DND-41 (cell line): ENCODE data around the gene SLC30A7.
"Not testable (repeated sequence)": the region's sequence is repeated elsewhere in the genome, so short reads cannot be mapped to it uniquely, and the experiment has no call there.

Experiments used
- ATAC-seq: fragments of 200-7000 bp; cut with Tn5 transposase; 3 replicates; pipeline ENCODE4 v1.9.1; 2021; ENCODE audit warnings: low read depth; ENCODE audit not compliant: insufficient read depth
- DNase-seq: peaks from one replicate; pipeline ENCODE4 v3.0.0-alpha.2; 2020
- H2AFZ ChIP-seq: 2 replicates; pipeline ENCODE4 v1.6.0; 2012; ENCODE audit warnings: low read depth, low read length
- H3K27ac ChIP-seq: 2 replicates; pipeline ENCODE4 v1.5.1; 2012; ENCODE audit warnings: low read length, inconsistent platforms
- H3K27me3 ChIP-seq: fragments of 200-600 bp; sonication (generic); 2 replicates; pipeline ENCODE4 v1.6.0; 2012; ENCODE audit warnings: low read length, mild to moderate bottlenecking, inconsistent platforms; ENCODE audit not compliant: insufficient read depth, poor library complexity
- H3K36me3 ChIP-seq: 2 replicates; pipeline ENCODE4 v1.5.1; 2012; ENCODE audit warnings: low read length, inconsistent platforms; ENCODE audit not compliant: insufficient read depth
- H3K4me1 ChIP-seq: 2 replicates; pipeline ENCODE4 v1.5.1; 2012; ENCODE audit warnings: mild to moderate bottlenecking, low read length; ENCODE audit not compliant: insufficient read depth
- H3K4me2 ChIP-seq: 2 replicates; pipeline ENCODE4 v1.6.0; 2012; ENCODE audit warnings: mild to moderate bottlenecking, moderate library complexity, low read length, inconsistent platforms; ENCODE audit not compliant: insufficient read depth
- H3K4me3 ChIP-seq, 2 experiments: fragments of 200-600 bp in 1 of 2; shearing (Covaris generic) in 1 of 2; 2 replicates each; pipeline ENCODE4 v1.5.1; 2012 to 2016; ENCODE audit warnings: inconsistent platforms in 2 of 2, low read length in 2 of 2, mild to moderate bottlenecking in 2 of 2, low read depth in 1 of 2, moderate library complexity in 1 of 2
- H3K79me2 ChIP-seq: 2 replicates; pipeline ENCODE4 v1.6.0; 2012; ENCODE audit warnings: low read length, inconsistent platforms; ENCODE audit not compliant: insufficient read depth
- H3K9ac ChIP-seq: 2 replicates; pipeline ENCODE4 v1.6.0; 2012; ENCODE audit warnings: low read depth, mild to moderate bottlenecking, inconsistent platforms, low read length, moderate library complexity
- H3K9me3 ChIP-seq: 2 replicates; pipeline ENCODE4 v1.5.1; 2012; ENCODE audit warnings: low read length, moderate library complexity, mild to moderate bottlenecking, inconsistent platforms; ENCODE audit not compliant: insufficient read depth, severe bottlenecking
- H4K20me1 ChIP-seq: 2 replicates; pipeline ENCODE4 v1.6.0; 2012; ENCODE audit warnings: low read length; ENCODE audit not compliant: insufficient read depth
- EZH2 ChIP-seq: IDR thresholded peaks from 3 replicates; pipeline ENCODE4 v1.6.1; 2012; ENCODE audit warnings: borderline replicate concordance, low read depth, mild to moderate bottlenecking, moderate library complexity, low read length, inconsistent platforms; ENCODE audit not compliant: severe bottlenecking
- TF ChIP-seq, protein P1 (sequence below): IDR thresholded peaks from 2 replicates; pipeline ENCODE4 v1.5.1; 2012; ENCODE audit warnings: borderline replicate concordance, low read length, moderate library complexity, mild to moderate bottlenecking; ENCODE audit not compliant: poor library complexity, severe bottlenecking; ENCODE audit errors: extremely low read depth

SLC30A7 gene

DNA sequence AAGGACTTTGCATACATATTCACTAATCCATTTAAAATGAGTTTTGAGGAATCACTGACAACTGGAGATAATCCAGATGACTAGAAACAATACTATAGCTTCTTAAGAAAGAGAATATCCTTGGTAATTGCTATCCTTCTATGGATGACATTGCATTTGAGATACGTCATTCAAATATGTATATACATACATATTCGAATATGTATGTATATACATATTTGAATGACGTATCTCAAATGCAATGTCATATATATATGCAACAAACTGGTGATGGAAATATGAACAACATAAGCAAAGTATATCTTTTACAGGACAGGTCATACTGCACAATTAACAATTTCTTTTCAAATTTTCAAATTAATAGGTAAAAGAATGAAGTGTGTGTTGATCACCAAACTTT, 42.9 kb upstream of the SLC30A7 start:
- Histone ChIP-seq H3K36me3 (no peaks in the 10 kb centered on the region), H3K79me2 (no peaks in the 10 kb centered on the region), H3K27ac (no peak overlapping the region), H3K9ac (no peak overlapping the region), H4K20me1 (no peaks in the 10 kb centered on the region), H3K4me3 (no peak overlapping the region), H3K9me3 (no peaks in the 10 kb centered on the region), H3K27me3 (no peaks in the 10 kb centered on the region), H2AFZ (no peak overlapping the region), H3K4me1 (no peaks in the 10 kb centered on the region), H3K4me2 (no peak overlapping the region)
- ATAC-seq (no peak), DNase-seq (no peak)
- no peak for TF ChIP-seq EZH2
- TF ChIP-seq, protein P1, sequence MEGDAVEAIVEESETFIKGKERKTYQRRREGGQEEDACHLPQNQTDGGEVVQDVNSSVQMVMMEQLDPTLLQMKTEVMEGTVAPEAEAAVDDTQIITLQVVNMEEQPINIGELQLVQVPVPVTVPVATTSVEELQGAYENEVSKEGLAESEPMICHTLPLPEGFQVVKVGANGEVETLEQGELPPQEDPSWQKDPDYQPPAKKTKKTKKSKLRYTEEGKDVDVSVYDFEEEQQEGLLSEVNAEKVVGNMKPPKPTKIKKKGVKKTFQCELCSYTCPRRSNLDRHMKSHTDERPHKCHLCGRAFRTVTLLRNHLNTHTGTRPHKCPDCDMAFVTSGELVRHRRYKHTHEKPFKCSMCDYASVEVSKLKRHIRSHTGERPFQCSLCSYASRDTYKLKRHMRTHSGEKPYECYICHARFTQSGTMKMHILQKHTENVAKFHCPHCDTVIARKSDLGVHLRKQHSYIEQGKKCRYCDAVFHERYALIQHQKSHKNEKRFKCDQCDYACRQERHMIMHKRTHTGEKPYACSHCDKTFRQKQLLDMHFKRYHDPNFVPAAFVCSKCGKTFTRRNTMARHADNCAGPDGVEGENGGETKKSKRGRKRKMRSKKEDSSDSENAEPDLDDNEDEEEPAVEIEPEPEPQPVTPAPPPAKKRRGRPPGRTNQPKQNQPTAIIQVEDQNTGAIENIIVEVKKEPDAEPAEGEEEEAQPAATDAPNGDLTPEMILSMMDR = no peak

DNA sequence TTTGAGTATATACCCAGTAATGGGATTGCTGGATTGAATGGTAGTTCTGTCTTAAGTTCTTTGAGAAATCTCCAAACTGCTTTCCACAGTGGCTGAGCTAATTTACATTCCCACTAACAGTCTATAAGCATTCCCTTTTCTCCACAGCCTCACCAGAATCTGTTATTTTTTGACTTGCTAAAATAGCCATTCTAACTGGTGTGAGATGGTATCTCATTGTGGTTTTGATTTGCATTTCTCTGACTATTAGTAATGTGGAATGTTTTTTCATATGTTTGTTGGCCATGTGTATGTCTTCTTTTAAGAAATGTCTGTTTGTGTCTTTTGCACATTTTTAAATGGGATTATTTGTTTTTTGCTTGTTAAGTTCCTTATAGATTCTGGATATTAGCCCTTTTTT, 40.8 kb upstream of the SLC30A7 start:
- not testable (repeated sequence) for H3K4me1 ChIP-seq, H3K9me3 ChIP-seq, H3K27ac ChIP-seq, H3K4me3 ChIP-seq, H2AFZ ChIP-seq, H4K20me1 ChIP-seq, ATAC-seq, H3K9ac ChIP-seq, H3K36me3 ChIP-seq, H3K79me2 ChIP-seq, H3K27me3 ChIP-seq, H3K4me2 ChIP-seq, DNase-seq

DNA sequence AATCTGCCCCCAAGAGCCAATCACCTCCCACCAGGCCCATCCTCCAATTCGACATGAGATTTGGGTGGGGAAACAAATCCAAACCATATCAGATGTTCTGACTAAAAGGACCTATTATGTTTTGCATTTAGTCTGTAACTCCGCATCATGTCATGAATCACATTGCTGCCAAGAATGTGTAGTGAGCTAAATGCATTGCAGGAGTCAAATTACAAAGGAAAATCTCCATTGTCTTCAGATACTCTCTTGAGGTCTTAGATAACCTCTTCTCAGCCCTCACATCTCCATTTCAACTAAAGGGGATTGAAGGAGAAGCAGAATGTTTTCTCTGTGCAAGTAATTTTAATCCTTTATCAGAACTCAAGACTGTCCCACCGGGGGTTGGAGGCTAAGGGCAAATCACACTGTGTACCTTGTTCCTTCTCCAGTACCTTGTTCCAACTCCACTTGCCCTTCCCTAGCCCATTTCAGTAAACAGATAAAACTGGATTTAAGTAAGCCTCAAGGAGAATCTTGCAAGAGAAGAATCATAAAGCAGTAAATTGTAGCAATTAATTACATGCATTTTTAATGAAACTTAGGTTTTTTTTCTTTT, 35.4 kb upstream of the SLC30A7 start:
- Histone ChIP-seq H3K27ac (no peak overlapping the region), H3K4me1 (no peaks in the 10 kb centered on the region), H2AFZ (no peak overlapping the region), H3K36me3 (no peaks in the 10 kb centered on the region), H3K4me3 (no peak overlapping the region), H3K9me3 (no peaks in the 10 kb centered on the region), H3K79me2 (no peaks in the 10 kb centered on the region), H4K20me1 (no peaks in the 10 kb centered on the region), H3K9ac (no peak overlapping the region), H3K27me3 (no peaks in the 10 kb centered on the region), H3K4me2 (no peak overlapping the region)
- DNase-seq (no peak), ATAC-seq (no peak)
- no peak for TF ChIP-seq EZH2
- TF ChIP-seq, protein P1 = no peak

DNA sequence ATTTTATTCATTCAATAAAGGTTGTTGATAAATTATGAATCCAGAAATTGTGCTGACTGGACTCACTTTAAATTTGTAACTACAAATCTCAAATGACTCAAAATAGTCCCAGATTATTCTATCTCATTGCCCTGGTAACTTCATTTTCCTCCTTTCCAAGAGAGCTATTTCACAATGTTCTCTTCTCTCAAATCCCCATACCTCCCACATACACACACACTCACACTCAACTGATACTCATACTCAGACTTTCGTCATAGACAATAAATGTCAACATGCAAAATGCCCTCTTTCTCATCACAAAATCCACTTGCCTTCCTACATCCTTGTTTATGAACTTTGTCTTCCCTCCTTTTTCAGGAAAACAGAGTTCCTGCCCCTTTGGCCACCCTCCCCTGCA, 34.5 kb upstream of the SLC30A7 start:
- Histone ChIP-seq H3K9me3 (no peaks in the 10 kb centered on the region), H3K9ac (no peak overlapping the region), H3K4me3 (no peak overlapping the region), H3K4me2 (no peak overlapping the region), H4K20me1 (no peaks in the 10 kb centered on the region), H3K27ac (no peak overlapping the region), H3K4me1 (no peaks in the 10 kb centered on the region), H3K79me2 (no peaks in the 10 kb centered on the region), H3K36me3 (no peaks in the 10 kb centered on the region), H3K27me3 (no peaks in the 10 kb centered on the region), H2AFZ (no peak overlapping the region)
- DNase-seq = no peak
- ATAC-seq = no peak
- TF ChIP-seq, protein P1 = no peak
- no peak for TF ChIP-seq EZH2
